Osteoblast (primary cell): ENCODE data around the gene AP4M1. TPM values are rescaled to one million over a fixed set of nuclear protein-coding genes. Genes with fewer than 3 reads are reported as not detected.

Experiments used
- DNase-seq: peaks from one replicate; pipeline ENCODE4 v3.0.0; 2011; ENCODE audit warnings: low spot score, mixed read lengths; ENCODE audit not compliant: insufficient read length; ENCODE audit errors: missing footprints
- H2AFZ ChIP-seq: 2 replicates; pipeline ENCODE4 v1.6.0; 2011; ENCODE audit warnings: mild to moderate bottlenecking, low read length
- H3K27ac ChIP-seq: 2 replicates; pipeline ENCODE4 v1.5.1; 2011; ENCODE audit warnings: mild to moderate bottlenecking, low read depth, low read length, moderate library complexity
- H3K27me3 ChIP-seq: 2 replicates; pipeline ENCODE4 v1.6.0; 2012; ENCODE audit warnings: mild to moderate bottlenecking, control low read depth, inconsistent platforms, low read length, moderate library complexity; ENCODE audit not compliant: insufficient read depth
- H3K36me3 ChIP-seq: 2 replicates; pipeline ENCODE4 v1.5.1; 2011; ENCODE audit warnings: mild to moderate bottlenecking, low read length, control low read depth, moderate library complexity; ENCODE audit not compliant: insufficient read depth
- H3K4me1 ChIP-seq: 2 replicates; pipeline ENCODE4 v1.5.1; 2011; ENCODE audit warnings: mild to moderate bottlenecking, low read length, control low read depth, moderate library complexity; ENCODE audit not compliant: insufficient read depth
- H3K4me2 ChIP-seq: 2 replicates; pipeline ENCODE4 v1.6.0; 2011; ENCODE audit warnings: mild to moderate bottlenecking, low read length; ENCODE audit not compliant: insufficient read depth
- H3K4me3 ChIP-seq: fragments of 200-600 bp; sonication (generic); 3 replicates; pipeline ENCODE4 v1.5.1; 2012; ENCODE audit warnings: mild to moderate bottlenecking, low read length, inconsistent platforms; ENCODE audit not compliant: insufficient read depth
- H3K79me2 ChIP-seq: 2 replicates; pipeline ENCODE4 v1.6.0; 2012; ENCODE audit warnings: mild to moderate bottlenecking, low read length, control low read depth, inconsistent platforms; ENCODE audit not compliant: insufficient read depth
- H3K9me3 ChIP-seq: 2 replicates; pipeline ENCODE4 v1.5.1; 2011; ENCODE audit warnings: low read depth, low read length, control low read depth
- H4K20me1 ChIP-seq: 2 replicates; pipeline ENCODE4 v1.6.0; 2012; ENCODE audit warnings: mild to moderate bottlenecking, low read length, control low read depth; ENCODE audit not compliant: insufficient read depth
- CTCF ChIP-seq: IDR thresholded peaks from 2 replicates; pipeline ENCODE4 v1.5.1; 2011; ENCODE audit warnings: mild to moderate bottlenecking, low read depth, low read length, moderate library complexity; ENCODE audit errors: extremely low read depth
- total RNA-seq: library from RNA; depleted of rRNA; stranded (reverse); fragments of >200 nt; gene quantifications from 2 replicates; pipeline ENCODE4 v1.2.3, GENCODE V29; 2012

The AP4M1 gene
- total RNA-seq, 1 donor = 19.5 TPM

GRCh38 chr7:100095704-100096103 is 5.7 kb upstream of the AP4M1 start:
- peaks cover 7% of the 10 kb centered on the region for H4K20me1 ChIP-seq
- no peak overlapping the region for H2AFZ ChIP-seq
- H3K36me3 ChIP-seq = peaks cover 89% of the 10 kb centered on the region
- peaks cover 59% of the 10 kb centered on the region for H3K79me2 ChIP-seq
- no peak overlapping the region for H3K27ac ChIP-seq
- H3K4me3 ChIP-seq = no peak overlapping the region
- no peaks in the 10 kb centered on the region for H3K9me3 ChIP-seq
- DNase-seq = no peak
- H3K27me3 ChIP-seq = no peaks in the 10 kb centered on the region
- no peak for TF ChIP-seq CTCF
- H3K4me1 ChIP-seq = peaks cover 9% of the 10 kb centered on the region
- no peak overlapping the region for H3K4me2 ChIP-seq

- Histone ChIP-seq H4K20me1 (peaks cover 1% of the 10 kb centered on the region), H3K27me3 (no peaks in the 10 kb centered on the region), H3K9me3 (no peaks in the 10 kb centered on the region), H3K27ac (no peak overlapping the region), H3K4me1 (peaks cover 25% of the 10 kb centered on the region), H3K4me3 (no peak overlapping the region), H2AFZ (no peak overlapping the region), H3K4me2 (peak overlapping the region; percentile 97), H3K79me2 (peaks cover 49% of the 10 kb centered on the region), H3K36me3 (peaks cover 58% of the 10 kb centered on the region)
- TF ChIP-seq CTCF = no peak
- no peak for DNase-seq
These were observed 2.5 kb upstream of the AP4M1 start for GRCh38 chr7:100098913-100099312.

- Histone ChIP-seq H4K20me1 (no peaks in the 10 kb centered on the region), H3K27ac (peak overlapping the region; percentile 58), H3K36me3 (peaks cover 58% of the 10 kb centered on the region), H3K9me3 (no peaks in the 10 kb centered on the region), H3K27me3 (no peaks in the 10 kb centered on the region), H3K79me2 (peaks cover 45% of the 10 kb centered on the region), H2AFZ (no peak overlapping the region), H3K4me2 (peak overlapping the region; percentile 97), H3K4me1 (peaks cover 25% of the 10 kb centered on the region), H3K4me3 (peak overlapping the region; percentile 90)
- TF ChIP-seq CTCF = no peak
- DNase-seq = no peak
These were observed 2.0 kb upstream of the AP4M1 start for GRCh38 chr7:100099452-100099851.

GRCh38 chr7:100100420-100101015 is 925 bp upstream of the AP4M1 start:
- Histone ChIP-seq H3K27ac (peak overlapping the region; percentile 76), H4K20me1 (no peaks in the 10 kb centered on the region), H3K79me2 (peaks cover 42% of the 10 kb centered on the region), H3K4me2 (peak overlapping the region; percentile 97), H3K9me3 (no peaks in the 10 kb centered on the region), H2AFZ (peak overlapping the region; percentile 57), H3K4me1 (peaks cover 25% of the 10 kb centered on the region), H3K4me3 (peak overlapping the region; percentile 90), H3K27me3 (no peaks in the 10 kb centered on the region), H3K36me3 (peaks cover 50% of the 10 kb centered on the region)
- TF ChIP-seq CTCF = no peak
- peak; percentile 99 for DNase-seq
